NK-92 (cell line): ENCODE data around the gene EFNA4.

ENCODE experiments used
- DNase-seq: peaks from one replicate; lab custom pipeline; 2025; ENCODE audit not compliant: unreplicated experiment; lab: John Stamatoyannopoulos, UW

Gene EFNA4

GRCh38 chr1:155072531-155073289, 9.2 kb downstream of the EFNA4 start:
- DNase-seq: no peak

- DNase-seq: no peak
These were observed 10.1 kb downstream of the EFNA4 start for GRCh38 chr1:155073377-155074242.

DNA sequence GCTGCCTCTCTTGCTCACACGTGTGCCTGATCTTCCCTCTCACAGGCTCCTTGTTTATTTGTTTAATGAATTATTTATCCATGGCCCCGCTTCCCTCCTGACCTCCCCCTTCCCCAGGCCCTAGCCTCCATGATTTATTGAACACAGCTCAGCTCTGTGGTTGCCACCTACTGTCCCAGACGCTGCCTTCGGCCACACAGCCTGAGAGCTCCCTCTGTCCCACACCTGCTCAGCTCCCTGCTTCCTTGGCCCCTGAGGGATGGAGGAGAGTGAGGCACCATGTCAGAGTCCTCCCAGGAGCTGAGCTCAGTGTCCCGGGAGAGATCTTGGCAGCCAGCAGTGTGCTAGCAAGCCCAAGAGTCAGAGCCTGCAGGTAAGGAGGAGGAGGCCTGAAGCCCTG, 12.0 kb downstream of the EFNA4 start:
- no peak for DNase-seq

- no peak for DNase-seq
These were observed 12.8 kb downstream of the EFNA4 start for GRCh38 chr1:155076371-155076770.

GRCh38 chr1:155077346-155077745, 13.8 kb downstream of the EFNA4 start:
- DNase-seq: no peak

DNA sequence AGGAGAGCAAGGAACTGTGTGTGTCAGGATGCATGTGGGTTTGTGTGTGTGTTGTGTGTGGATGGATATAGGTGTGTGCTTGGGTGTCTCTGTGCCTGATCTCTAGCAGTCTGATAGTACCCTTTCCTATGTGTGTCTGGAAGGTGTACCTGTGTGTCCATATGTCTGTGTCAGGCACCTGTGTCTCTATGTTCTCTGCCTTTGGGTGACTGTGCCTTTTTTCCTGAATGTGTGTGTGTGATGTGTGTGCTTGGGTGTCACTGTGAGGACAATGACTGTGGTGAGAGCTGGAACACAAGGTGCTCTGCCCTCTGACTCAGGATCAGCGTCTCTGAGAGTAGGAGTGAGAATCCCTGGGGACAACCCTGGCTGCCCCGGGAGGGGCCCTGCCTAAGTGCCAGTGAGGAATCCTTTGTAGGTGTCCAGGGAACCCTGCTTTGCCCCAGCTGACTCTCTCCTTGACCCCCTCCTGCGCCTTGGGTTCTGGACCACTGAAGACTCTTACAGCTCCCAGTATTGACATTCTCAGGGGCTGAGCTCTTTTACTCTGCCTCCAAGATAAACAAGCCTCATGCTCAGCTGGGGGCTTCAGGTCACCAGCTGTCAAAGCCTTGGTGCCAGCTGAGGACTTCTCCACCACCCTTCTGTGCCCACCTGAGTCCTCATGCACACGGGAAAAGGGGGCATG, 14.4 kb downstream of the EFNA4 start:
- DNase-seq: no peak

DNA sequence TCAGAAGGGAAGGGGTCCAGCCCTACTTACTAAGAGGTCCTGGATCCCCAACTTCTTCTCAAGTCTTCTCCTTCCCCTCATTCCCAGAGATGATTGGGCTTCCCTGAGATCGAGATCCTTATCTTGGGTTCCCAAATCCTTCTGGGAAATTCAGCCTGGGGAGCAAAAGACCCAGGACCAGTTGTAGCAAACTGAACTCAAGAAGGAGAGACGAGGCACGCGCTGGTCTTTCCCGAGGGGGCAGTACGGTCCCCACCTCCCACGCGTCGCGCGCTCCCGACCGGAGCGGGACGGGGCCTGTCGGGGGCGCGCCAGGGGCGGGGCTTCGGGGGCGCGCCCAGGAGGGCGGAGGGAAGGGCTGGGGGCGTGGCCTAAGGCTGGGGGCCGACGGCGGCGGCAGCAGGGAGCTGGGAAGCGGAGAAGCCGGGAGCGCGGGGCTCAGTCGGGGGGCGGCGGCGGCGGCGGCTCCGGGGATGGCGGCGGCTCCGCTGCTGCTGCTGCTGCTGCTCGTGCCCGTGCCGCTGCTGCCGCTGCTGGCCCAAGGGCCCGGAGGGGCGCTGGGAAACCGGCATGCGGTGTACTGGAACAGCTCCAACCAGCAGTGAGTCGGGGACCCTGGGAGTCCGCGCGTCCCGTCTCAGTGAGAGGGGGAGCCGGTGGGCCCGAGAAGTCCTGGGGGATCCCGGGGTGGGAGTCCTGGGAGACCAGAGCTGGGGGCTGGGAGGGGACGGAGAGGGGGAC, 15.1 kb downstream of the EFNA4 start, which contains the start of gene EFNA3:
Gene EFNA3 (plus strand): TSS at position 369 of the 741 bp plus-strand sequence. CDS start 105 bp downstream, at position 474.
- no peak for DNase-seq

DNA sequence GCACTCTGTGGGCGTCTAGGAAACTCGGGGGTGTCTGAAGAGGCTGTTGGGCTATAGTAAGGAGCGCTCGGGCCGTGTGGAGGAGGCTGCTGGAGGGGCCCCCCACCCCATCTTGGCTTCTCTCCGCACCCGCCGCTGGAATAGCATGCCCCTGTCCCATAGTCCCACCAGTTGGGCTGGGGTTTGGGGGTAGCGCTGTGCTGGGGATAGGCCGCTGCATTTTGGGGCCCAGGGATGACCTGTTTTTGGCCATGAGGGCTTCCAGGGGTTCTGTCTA, 15.6 kb downstream of the EFNA4 start:
- no peak for DNase-seq

GRCh38 chr1:155079487-155080311, 16.2 kb downstream of the EFNA4 start:
- no peak for DNase-seq

- DNase-seq: no peak
These were observed 17.0 kb downstream of the EFNA4 start for GRCh38 chr1:155080312-155081228.

DNA sequence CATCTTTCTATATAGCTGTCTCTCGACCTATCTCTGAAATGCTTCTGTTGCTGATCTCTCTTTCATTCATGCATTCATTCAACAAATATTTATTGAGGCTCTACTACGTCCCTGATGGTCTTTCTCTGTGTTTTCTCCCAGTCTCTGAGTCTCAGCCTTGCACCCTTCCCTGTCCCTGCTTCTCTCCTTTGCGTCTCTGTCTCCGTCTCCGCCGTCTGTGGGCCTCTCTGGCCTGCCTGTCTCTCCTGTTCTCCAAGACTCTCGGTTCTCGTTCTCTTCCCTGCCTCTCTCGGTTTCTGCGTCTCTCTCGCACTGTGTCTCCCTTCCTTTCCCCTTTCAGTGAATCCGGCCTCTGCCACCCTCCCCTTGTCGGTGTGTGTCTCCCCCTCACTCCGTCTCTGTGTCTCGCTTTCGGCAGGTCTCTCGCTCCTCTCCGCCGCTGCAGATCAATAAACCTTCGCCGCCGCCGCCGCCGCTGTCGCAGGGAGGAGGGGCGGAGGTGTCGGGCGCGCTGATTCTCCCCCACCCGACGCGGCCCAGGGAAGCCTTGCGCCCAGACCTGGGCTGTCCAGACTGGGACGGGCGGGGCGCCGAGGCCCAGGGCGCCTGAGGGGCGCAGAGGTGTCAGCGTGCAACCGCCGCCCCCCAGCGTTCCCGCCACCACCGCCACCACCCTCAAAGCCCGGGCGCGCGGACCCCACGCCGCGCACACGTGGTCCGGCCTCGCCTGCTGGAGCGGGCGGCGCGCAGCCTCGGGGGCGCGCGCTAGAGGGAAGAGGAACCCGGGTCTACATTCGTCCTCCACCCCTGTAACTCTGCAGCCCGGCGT, 18.1 kb downstream of the EFNA4 start:
- DNase-seq: no peak

DNA sequence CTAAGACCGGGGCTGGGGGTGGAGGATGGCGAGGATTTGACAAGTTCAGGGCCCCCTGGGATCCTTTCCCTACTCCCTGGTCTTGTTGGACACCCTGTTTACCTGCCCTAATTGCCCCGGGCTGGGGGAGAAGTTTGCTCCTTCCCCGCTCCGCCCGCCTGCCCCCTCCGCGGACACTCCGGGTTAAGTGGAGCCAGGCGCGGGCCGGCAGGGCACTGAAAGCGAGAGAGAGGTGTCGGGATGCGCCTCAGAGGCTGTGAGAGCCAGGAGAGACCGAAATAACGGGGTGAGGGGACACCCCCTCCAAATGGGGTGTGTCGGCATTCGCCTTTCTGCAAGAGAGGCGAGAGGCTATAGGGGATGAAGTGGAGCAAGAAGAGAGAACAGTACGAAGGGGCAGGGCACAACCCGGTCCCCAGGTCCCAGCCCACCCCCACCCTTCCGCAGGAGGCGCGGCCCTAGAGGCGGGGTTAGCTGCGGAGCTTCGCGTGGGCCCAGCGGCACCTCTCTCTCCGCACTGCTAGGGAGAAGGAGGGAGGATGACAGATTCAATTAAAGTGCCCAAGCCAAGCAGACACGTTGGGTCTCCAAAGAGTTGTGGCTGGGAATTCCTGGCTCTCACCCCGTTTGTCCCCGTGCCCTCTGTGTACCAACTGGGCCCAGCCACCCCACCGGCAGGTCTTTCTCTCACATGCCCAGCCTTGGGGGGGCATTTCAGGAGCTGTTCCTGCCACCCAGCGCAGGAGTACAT, 18.9 kb downstream of the EFNA4 start:
- no peak for DNase-seq

DNA sequence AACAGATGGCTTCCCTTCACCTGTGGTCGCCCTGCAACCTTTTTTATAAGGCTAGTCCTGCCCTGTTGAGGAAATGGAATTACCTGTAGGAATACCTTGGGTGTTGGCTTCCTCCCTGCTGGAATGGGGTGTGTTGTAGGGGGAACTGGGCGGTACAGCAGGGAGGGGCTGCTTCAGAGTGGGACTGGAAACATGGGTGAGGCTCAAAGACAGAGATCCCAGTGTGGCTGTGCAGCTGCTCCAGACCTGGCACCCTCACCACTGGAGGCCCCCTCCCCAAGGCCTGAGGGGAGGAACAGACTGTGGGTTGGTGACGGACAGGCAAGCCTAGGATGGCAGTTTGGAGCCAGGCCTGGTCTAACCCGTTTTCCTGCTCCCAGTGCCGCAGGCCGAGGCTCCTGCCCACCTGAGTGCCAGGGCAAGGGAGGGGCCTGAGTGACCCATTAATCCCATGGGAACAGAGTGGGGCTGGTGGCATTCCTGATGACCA, 19.6 kb downstream of the EFNA4 start:
- no peak for DNase-seq

DNA sequence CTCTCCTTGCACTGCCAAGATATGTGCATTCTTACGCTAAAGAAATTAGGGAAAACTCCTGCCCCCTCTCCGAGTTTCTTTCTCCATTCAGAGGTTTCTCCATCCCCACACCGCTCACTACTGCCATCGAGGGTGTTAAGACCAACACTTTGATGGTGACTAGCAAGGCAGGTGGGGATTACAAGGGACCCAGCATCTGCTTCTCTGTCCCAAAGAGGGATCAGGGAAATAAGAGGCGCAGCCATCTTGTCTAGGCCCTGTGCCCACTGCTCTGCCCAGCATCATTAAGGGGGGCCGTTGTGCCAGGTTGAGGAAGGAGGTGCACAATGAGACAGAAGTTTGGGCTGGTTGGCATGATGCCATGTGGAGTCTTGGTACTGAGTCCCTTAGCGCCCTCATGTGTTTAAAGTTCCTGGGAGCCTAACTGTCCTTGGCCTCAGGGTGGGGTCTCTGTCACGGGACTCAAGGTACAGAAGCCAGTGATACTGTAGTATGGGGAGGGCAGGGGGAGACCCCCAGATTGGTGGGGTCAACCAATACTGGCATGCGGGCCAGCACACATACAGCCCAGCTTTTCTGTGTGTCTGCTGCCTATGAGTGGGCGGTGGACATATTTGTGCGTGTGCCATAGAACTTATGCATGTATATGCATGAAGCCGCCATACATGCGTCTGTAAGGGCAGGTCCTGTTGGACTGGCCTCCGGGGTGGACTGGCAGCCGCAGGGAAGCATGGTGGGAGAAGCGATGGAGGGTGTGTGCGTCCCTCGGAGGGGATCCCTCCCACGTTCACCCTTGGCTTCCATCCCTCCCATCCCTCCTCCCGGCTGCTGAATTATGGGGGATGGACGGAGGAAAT, 20.6 kb downstream of the EFNA4 start:
- no peak for DNase-seq

DNA sequence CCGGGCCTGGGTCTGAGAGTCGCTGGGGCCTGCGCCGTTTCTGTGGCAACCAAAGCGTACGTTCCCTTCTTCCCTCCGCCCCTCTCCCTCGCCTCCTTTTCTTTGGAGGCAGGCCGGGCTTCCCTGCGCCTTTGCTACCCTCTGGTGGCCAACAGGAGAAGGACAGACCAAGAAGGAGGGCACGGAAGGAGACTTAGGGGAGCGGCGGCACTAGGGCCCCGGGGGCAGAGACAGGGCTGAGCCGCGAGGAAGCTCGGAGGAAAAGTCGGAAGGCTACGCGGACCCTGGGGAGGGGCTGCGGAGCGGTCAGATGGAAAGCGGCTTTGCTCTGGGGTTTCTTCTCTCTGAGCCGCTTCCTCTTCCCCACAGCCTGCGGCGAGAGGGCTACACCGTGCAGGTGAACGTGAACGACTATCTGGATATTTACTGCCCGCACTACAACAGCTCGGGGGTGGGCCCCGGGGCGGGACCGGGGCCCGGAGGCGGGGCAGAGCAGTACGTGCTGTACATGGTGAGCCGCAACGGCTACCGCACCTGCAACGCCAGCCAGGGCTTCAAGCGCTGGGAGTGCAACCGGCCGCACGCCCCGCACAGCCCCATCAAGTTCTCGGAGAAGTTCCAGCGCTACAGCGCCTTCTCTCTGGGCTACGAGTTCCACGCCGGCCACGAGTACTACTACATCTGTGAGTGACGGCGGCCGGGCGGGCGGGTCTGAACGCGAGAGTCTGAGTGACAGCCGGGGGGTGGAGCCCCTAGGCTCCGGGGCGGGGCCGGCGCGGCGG, 21.4 kb downstream of the EFNA4 start:
- DNase-seq: peak; percentile 30
